Endothelial cell of umbilical vein (primary cell): ENCODE data around the gene ASPHD1. TPM values are rescaled to one million over a fixed set of nuclear protein-coding genes. Genes with fewer than 3 reads are reported as not detected.

Experiments
- BruUV-seq: library from RNA; stranded (reverse); fragments of 400-500 nt; replicated peaks from 2 replicates; lab custom pipeline; 2021; lab: Mats Ljungman, UMichigan
- CTCF ChIA-PET: fragments of 300-600, 350-600 bp; sonication (Branson Sonifier 250); formaldehyde crosslinking; loops from one replicate; lab custom pipeline; 2021; ENCODE audit warnings: antibody characterized with exemption, inconsistent platforms; lab: Charles Lee
- POLR2A ChIA-PET: fragments of 300-600, 350-600 bp; sonication (Branson Sonifier 250); formaldehyde crosslinking; loops from one replicate; lab custom pipeline; 2021; ENCODE audit warnings: antibody characterized with exemption, inconsistent platforms; lab: Charles Lee
- DNase-seq: peaks from one replicate; pipeline ENCODE4 v3.0.0-alpha.2; 2011; ENCODE audit warnings: low read depth, low spot score
- FAIRE-seq: peaks from 2 replicates; lab custom pipeline; 2011; peaks lifted over from hg19 to GRCh38; lab: Jason Lieb, UNC
- H2AFZ ChIP-seq: 2 replicates; pipeline ENCODE4 v1.6.0; 2012; ENCODE audit warnings: low read depth, low read length, control low read depth, inconsistent platforms
- H3K27ac ChIP-seq: 2 replicates; pipeline ENCODE4 v1.5.1; 2011; ENCODE audit warnings: low read depth, mild to moderate bottlenecking, control low read depth, low read length, moderate library complexity; ENCODE audit not compliant: insufficient read depth
- H3K27me3 ChIP-seq, 2 experiments: 2 replicates each; pipeline versions ENCODE4 v1.6.0 to v1.6.1; 2011; ENCODE audit warnings: low read length in 2 of 2, mixed read lengths in 1 of 2; ENCODE audit not compliant: control insufficient read depth in 2 of 2, insufficient read depth in 2 of 2
- H3K36me3 ChIP-seq, 2 experiments: 2 replicates in 1 of 2; 3 replicates in 1 of 2; pipeline ENCODE4 v1.5.1; 2011; ENCODE audit warnings: low read length in 2 of 2, mild to moderate bottlenecking in 1 of 2, moderate library complexity in 1 of 2; ENCODE audit not compliant: control insufficient read depth in 2 of 2, insufficient read depth in 2 of 2; ENCODE audit errors: extremely low read depth in 1 of 2
- H3K4me1 ChIP-seq: 3 replicates; pipeline ENCODE4 v1.5.1; 2011; ENCODE audit warnings: mild to moderate bottlenecking, low read length; ENCODE audit not compliant: control insufficient read depth, insufficient read depth; ENCODE audit errors: extremely low read depth
- H3K4me2 ChIP-seq: 2 replicates; pipeline ENCODE4 v1.6.1; 2011; ENCODE audit warnings: low read length, control low read depth, mixed read lengths; ENCODE audit not compliant: insufficient read depth
- H3K4me3 ChIP-seq, 3 experiments: fragments of 200-600 bp in 1 of 3; sonication (generic), shearing (Covaris generic) in 1 of 3; replicated peaks in 1 of 3; 2 replicates each; pipeline ENCODE4 v1.5.1; 2011 to 2016; ENCODE audit warnings: control low read depth in 3 of 3, low read length in 3 of 3, mild to moderate bottlenecking in 2 of 3, inconsistent platforms in 1 of 3, low read depth in 1 of 3, moderate library complexity in 1 of 3; ENCODE audit not compliant: insufficient read depth in 1 of 3
- H3K79me2 ChIP-seq: 2 replicates; pipeline ENCODE4 v1.6.0; 2012; ENCODE audit warnings: low read length, inconsistent platforms; ENCODE audit not compliant: control insufficient read depth, insufficient read depth
- H3K9ac ChIP-seq: replicated peaks from 2 replicates; pipeline ENCODE3; 2011; ENCODE audit warnings: low read length, control low read depth; ENCODE audit not compliant: insufficient read depth; ENCODE audit errors: extremely low read depth
- H3K9me1 ChIP-seq: replicated peaks from 3 replicates; pipeline ENCODE4 v1.6.0; 2011; ENCODE audit warnings: mild to moderate bottlenecking, low read length; ENCODE audit not compliant: control insufficient read depth, insufficient read depth; ENCODE audit errors: extremely low read depth
- H3K9me3 ChIP-seq: replicated peaks from 2 replicates; pipeline ENCODE4 v1.5.1; 2012; ENCODE audit warnings: low read length, inconsistent platforms; ENCODE audit not compliant: control insufficient read depth, insufficient read depth
- H4K20me1 ChIP-seq: replicated peaks from 2 replicates; pipeline ENCODE3; 2011; ENCODE audit warnings: mild to moderate bottlenecking, low read length; ENCODE audit not compliant: control insufficient read depth, insufficient read depth; ENCODE audit errors: extremely low read depth
- CTCF ChIP-seq, 2 donors: IDR thresholded peaks; 1 replicate in 1 of 2; 2 replicates in 1 of 2; pipeline ENCODE4 v1.5.1; 2011; ENCODE audit warnings: low read length in 2 of 2, mild to moderate bottlenecking in 2 of 2, moderate library complexity in 2 of 2, control low read depth in 1 of 2, inconsistent platforms in 1 of 2, low read depth in 1 of 2; ENCODE audit not compliant: insufficient read depth in 1 of 2; ENCODE audit errors: extremely low read depth in 1 of 2
- EZH2 ChIP-seq: IDR thresholded peaks from 2 replicates; pipeline ENCODE4 v1.6.1; 2012; ENCODE audit warnings: borderline replicate concordance, low read depth, mild to moderate bottlenecking, moderate library complexity, low read length, inconsistent platforms; ENCODE audit not compliant: severe bottlenecking
- FOS ChIP-seq: IDR thresholded peaks from 2 replicates; pipeline ENCODE4 v1.6.1; 2011; ENCODE audit warnings: mild to moderate bottlenecking, low read length, moderate library complexity, borderline replicate concordance; ENCODE audit not compliant: insufficient read depth
- GATA2 ChIP-seq: IDR thresholded peaks from 2 replicates; pipeline ENCODE4 v1.7.0; 2011; ENCODE audit warnings: low read depth, mild to moderate bottlenecking, moderate library complexity, mixed read lengths, low read length; ENCODE audit not compliant: insufficient read length, insufficient read depth
- JUN ChIP-seq: IDR thresholded peaks from 2 replicates; pipeline ENCODE4 v1.6.1; 2011; ENCODE audit warnings: borderline replicate concordance, low read depth; ENCODE audit not compliant: insufficient read length, insufficient read depth
- MAX ChIP-seq: IDR thresholded peaks from 2 replicates; pipeline ENCODE4 v1.6.1; 2011; ENCODE audit not compliant: insufficient read depth, insufficient read length
- MYC ChIP-seq: IDR thresholded peaks from one replicate; pipeline ENCODE4 v1.6.1; 2011; ENCODE audit warnings: mild to moderate bottlenecking, low read depth, low read length
- POLR2A ChIP-seq: IDR thresholded peaks from 2 replicates; pipeline ENCODE4 v1.6.1; 2012; ENCODE audit warnings: low read depth, mild to moderate bottlenecking, control low read depth, low read length
- POLR2AphosphoS5 ChIP-seq: IDR thresholded peaks from 2 replicates; pipeline ENCODE4 v1.6.1; 2012; ENCODE audit warnings: low read depth, mild to moderate bottlenecking, control low read depth, low read length, moderate library complexity; ENCODE audit not compliant: insufficient read depth
- dilution Hi-C: fragments of 300-500 bp; cut with MboI; formaldehyde crosslinking; loops from one replicate; pipeline ENCODE4 v1.15.0; 2019; ENCODE audit warnings: low sequenced_read_pairs; ENCODE audit not compliant: extremely low pct_ligation_motif_present
- intact Hi-C: fragments of 100-400 bp; cut with micrococcal nuclease; formaldehyde crosslinking; loops from one replicate; pipeline ENCODE4 v1.10.0; 2022
- polyA plus RNA-seq, 4 experiments: library from polyadenylated mRNA; depleted of rRNA in 3 of 4; stranded (reverse) in 3 of 4; unstranded in 1 of 4; fragments of >200 nt; gene quantifications; 2 replicates each; pipeline versions ENCODE4 v1.2.1 to v1.2.3, GENCODE V29; 2011 to 2012; ENCODE audit warnings: missing spikeins in 1 of 4
- total RNA-seq: library from RNA; stranded (reverse); gene quantifications from 2 replicates; pipeline ENCODE4 v1.2.3, GENCODE V29; 2021

Gene ASPHD1
- total and polyA plus RNA-seq, 2 donors (not counting 3 experiments of a cell fraction or from before 2014, with no cell fraction given) = 0.90 to 1.2 TPM

GRCh38 chr16:29903590-29903989 is 3.3 kb downstream of the ASPHD1 start:
- no peak overlapping the region for H3K27ac ChIP-seq
- FAIRE-seq = no peak
- no TSS peak for BruUV-seq
- H3K4me2 ChIP-seq = no peak overlapping the region
- peaks cover under 1% of the 10 kb centered on the region in 2 experiments for H3K27me3 ChIP-seq
- H2AFZ ChIP-seq = no peak overlapping the region
- dilution Hi-C loops = no loop called here
- no peaks in the 10 kb centered on the region for H3K79me2 ChIP-seq
- no peak for TF ChIP-seq JUN
- intact Hi-C loops = loop anchor here (10.0 kb wide), 1 partner anchor 79 kb away; the partner anchor contains the start of gene MVP
- no peaks in the 10 kb centered on the region for H3K36me3 ChIP-seq
- ChIA-PET POLR2A (interaction anchor here (0.7 kb wide), 1 partner anchor 97 kb away, joined by 4 read pairs; the partner anchor contains the start of gene MAZ), CTCF (no interaction called here)
- no peak overlapping the region for H3K9ac ChIP-seq
- DNase-seq = no peak
- no peaks in the 10 kb centered on the region for H3K9me3 ChIP-seq
- H4K20me1 ChIP-seq = no peaks in the 10 kb centered on the region
- peaks cover 5% of the 10 kb centered on the region for H3K4me1 ChIP-seq
- H3K9me1 ChIP-seq = no peaks in the 10 kb centered on the region
- H3K4me3 ChIP-seq = no peak overlapping the region

GRCh38 chr16:29904947-29905346 is 4.7 kb downstream of the ASPHD1 start:
- no peak overlapping the region for H3K9ac ChIP-seq
- H3K9me1 ChIP-seq = no peaks in the 10 kb centered on the region
- no peaks in the 10 kb centered on the region for H4K20me1 ChIP-seq
- ChIA-PET CTCF (no interaction called here), POLR2A (no interaction called here)
- no peaks in the 10 kb centered on the region for H3K36me3 ChIP-seq
- H3K79me2 ChIP-seq = no peaks in the 10 kb centered on the region
- no peak for DNase-seq
- intact Hi-C loops (loop anchor here (10.0 kb wide), 1 partner anchor 80 kb away; the partner anchor contains the start of gene MVP), dilution Hi-C loops (no loop called here)
- no TSS peak for BruUV-seq
- H3K4me3 ChIP-seq = no peak overlapping the region
- no peaks in the 10 kb centered on the region for H3K9me3 ChIP-seq
- no peak overlapping the region for H2AFZ ChIP-seq
- no peak for TF ChIP-seq GATA2
- TF ChIP-seq EZH2 = no peak
- TF ChIP-seq MAX = no peak
- TF ChIP-seq MYC = no peak
- TF ChIP-seq FOS = no peak
- no peak for TF ChIP-seq JUN
- no peak for TF ChIP-seq POLR2AphosphoS5
- no peak for TF ChIP-seq CTCF (IDR thresholded peaks at IDR 0.05; ENCODE audit: extremely low read depth in 1 of 2, insufficient read depth in 1 of 2, low read depth in 1 of 2, low read length in 2 of 2)
- TF ChIP-seq POLR2A = no peak
- H3K4me1 ChIP-seq = peaks cover 5% of the 10 kb centered on the region
- FAIRE-seq = no peak
- H3K27ac ChIP-seq = no peak overlapping the region
- no peak overlapping the region for H3K4me2 ChIP-seq
- no peaks in the 10 kb centered on the region for H3K27me3 ChIP-seq
